AG09309 (cell line): Measurements from ENCODE around the gene CD79B.
"Not testable (repeated sequence)": the region's sequence is repeated elsewhere in the genome, so short reads cannot be mapped to it uniquely, and the experiment has no call there.

ENCODE experiments used
- DNase-seq: peaks from one replicate; pipeline ENCODE4 v3.0.0-alpha.2; 2010; ENCODE audit warnings: low read depth
- H3K4me3 ChIP-seq: 2 replicates; pipeline ENCODE4 v1.5.1; 2011; ENCODE audit warnings: mild to moderate bottlenecking, low read depth, low read length, moderate library complexity; ENCODE audit not compliant: control insufficient read depth
- TF ChIP-seq, protein P1 (sequence below): IDR thresholded peaks from 2 replicates; pipeline ENCODE4 v1.5.1; 2011; ENCODE audit warnings: mild to moderate bottlenecking, low read depth, low read length, inconsistent platforms; ENCODE audit not compliant: insufficient read depth, control insufficient read depth; ENCODE audit errors: missing control alignments

Gene CD79B

DNA sequence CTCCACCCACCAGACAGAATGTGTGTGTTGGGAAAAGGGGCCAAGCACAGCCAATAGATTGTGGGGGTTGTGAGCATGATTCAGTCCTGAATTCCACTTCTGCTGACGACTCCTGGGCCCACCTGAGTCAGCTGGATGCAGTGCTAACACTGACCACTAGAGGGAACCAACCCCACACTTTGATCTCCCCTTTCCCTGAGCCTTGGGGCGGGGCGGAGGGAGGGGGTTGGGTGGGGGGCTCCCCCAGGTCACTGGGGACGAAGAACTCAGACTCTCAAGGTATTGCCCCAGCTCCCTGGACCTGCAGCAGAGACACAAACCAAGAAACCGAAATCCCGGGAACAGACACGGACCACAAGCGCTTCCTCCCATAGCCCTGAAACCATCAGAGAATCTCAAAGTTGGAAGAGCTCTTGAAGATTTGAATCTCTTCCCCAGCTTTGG is 20.5 kb downstream of the CD79B start:
- H3K4me3 ChIP-seq = no peak overlapping the region
- no peak for DNase-seq
- TF ChIP-seq, protein P1, sequence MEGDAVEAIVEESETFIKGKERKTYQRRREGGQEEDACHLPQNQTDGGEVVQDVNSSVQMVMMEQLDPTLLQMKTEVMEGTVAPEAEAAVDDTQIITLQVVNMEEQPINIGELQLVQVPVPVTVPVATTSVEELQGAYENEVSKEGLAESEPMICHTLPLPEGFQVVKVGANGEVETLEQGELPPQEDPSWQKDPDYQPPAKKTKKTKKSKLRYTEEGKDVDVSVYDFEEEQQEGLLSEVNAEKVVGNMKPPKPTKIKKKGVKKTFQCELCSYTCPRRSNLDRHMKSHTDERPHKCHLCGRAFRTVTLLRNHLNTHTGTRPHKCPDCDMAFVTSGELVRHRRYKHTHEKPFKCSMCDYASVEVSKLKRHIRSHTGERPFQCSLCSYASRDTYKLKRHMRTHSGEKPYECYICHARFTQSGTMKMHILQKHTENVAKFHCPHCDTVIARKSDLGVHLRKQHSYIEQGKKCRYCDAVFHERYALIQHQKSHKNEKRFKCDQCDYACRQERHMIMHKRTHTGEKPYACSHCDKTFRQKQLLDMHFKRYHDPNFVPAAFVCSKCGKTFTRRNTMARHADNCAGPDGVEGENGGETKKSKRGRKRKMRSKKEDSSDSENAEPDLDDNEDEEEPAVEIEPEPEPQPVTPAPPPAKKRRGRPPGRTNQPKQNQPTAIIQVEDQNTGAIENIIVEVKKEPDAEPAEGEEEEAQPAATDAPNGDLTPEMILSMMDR = peak; percentile 78

DNA sequence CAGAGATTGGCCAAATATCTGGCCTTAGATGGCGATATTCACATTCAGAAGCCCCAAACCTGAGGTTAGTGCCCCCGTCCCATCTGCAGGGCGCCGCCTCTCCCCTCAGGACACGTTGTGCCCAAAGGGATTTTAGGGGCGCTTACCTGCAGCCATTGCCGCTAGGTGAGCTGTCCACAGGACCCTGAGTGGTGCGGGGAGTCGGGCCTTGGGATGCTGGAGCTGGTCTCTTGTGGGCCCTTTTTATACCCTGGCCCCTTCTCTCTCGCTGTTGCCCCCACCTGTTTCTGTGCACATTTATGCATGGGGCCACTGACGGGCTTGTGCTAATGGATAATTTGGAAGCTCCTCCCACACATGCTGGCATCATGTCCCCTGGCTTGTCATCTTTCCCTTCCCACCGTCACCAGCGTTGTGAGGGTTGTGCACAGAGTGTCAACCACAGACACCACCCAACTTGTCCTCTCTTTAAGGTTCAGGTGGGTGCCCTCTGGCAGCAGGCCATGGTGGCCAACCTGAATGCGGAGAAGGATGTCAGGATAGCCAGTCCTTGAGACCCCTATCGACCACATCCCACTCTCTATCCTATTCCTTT is 21.0 kb downstream of the CD79B start, which contains the start of gene CSHL1:
CSHL1 (minus strand) TSS at position 218 of the 595 bp plus-strand sequence; CDS start at position 156, 62 bp downstream.
- no peak for DNase-seq
- TF ChIP-seq, protein P1 = no peak
- no peak within 1 kb of the TSS for H3K4me3 ChIP-seq

DNA sequence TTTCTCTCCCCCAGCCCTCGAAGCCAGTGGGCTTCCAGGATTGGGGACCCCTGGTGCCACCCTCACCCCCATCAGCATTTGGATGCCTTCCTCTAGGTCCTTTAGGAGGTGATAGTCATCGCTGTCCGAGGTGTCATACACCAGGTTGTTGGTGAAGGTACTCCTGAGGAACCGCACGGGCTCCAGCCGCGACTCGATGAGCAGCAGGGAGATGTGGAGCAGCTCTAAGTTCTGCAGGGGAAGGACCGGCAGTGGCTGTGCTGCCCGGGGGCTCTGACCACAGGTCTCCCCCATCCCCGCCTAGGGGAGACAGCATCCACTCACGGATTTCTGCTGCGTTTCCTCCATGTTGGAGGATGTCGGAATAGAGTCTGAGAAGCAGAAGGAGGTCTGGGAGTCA is 22.0 kb downstream of the CD79B start:
- H3K4me3 ChIP-seq = no peak overlapping the region
- DNase-seq = no peak
- TF ChIP-seq, protein P1 = no peak

DNA sequence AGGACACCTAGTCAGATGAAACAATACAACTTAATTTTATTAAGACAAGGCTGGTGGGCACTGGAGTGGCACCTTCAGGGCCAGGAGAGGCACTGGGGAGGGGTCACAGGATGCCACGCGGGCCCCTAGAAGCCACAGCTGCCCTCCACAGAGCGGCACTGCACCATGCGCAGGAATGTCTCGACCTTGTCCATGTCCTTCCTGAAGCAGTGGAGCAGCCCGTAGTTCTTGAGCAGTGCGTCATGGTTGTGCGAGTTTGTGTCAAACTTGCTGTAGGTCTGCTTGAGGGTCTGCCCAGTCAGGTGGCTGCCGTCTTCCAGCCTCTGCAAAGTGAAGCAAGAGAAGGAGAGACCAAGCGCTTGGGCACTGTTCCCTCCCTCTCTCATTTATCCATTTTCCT is 22.5 kb downstream of the CD79B start:
- DNase-seq, H3K4me3 ChIP-seq: not testable (repeated sequence)

DNA sequence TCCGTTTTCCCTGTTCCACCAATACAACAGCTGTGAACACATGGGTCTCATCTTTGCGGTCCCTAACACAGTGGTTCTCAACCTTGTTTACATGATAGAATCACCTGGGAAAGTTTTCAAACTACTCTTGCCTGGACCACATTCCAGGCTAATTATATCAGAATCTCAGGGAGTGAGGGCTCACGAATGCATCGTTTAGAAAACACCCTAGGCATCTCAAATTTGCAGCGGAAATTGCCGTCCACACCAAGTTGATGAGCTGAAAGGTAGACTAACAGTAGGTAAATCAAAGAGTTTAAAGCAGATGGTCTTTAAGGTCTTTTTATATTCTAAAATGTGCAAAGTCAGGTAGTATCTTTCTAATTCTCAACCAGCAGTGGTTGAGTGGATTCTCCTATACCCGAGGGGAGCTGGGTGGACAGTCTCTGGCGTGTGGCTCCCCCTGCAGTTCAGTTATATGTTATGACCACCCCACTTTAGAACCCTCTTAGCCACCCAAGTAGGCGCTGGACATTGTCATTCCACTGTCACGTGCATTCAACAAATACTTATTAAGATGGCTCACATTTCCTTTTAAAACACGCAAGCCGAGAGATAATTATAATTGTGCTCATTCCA is 24.9 kb downstream of the CD79B start:
- TF ChIP-seq, protein P1 = peak; percentile 11
- not testable (repeated sequence) for H3K4me3 ChIP-seq, DNase-seq

DNA sequence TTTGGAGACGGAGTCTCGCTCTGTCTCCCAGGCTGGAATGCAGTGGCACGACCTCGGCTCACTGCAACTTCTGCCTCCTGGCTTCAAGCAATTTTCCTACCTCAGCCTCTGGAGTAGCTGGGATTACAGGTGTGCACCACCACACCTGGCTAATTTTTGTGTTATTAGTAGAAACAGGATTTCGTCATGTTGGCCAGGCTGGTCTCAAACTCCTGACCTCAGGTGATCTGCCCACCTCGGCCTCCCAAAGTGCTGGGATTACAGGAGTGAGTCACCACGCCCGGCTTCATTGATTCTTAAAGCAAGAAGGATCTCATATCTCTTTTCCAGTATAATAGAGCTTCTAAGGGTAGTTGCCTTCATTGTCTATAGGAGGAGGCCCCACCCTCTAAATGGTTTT is 27.3 kb downstream of the CD79B start:
- not testable (repeated sequence) for H3K4me3 ChIP-seq, DNase-seq

DNA sequence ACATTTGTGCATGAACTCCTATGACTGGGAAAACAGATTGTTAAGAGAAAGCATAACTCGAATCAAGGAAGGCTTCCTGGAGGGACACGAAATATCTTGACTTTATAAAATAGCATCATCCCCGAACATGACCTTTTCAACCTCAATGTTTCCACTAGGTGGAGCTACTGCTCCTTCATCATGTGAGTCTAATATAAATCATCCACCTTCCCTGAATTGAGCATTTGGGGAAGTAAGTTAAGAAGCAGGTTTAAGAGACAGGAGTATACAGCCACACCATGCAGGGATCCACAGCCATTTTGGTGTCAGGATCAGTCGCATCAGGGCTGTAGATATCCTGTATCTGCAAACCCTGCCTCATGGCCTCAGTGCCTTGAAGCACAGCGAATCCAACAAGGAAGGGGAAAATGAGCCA is 28.3 kb downstream of the CD79B start:
- not testable (repeated sequence) for H3K4me3 ChIP-seq, DNase-seq
- TF ChIP-seq, protein P1 = peak; percentile 24

DNA sequence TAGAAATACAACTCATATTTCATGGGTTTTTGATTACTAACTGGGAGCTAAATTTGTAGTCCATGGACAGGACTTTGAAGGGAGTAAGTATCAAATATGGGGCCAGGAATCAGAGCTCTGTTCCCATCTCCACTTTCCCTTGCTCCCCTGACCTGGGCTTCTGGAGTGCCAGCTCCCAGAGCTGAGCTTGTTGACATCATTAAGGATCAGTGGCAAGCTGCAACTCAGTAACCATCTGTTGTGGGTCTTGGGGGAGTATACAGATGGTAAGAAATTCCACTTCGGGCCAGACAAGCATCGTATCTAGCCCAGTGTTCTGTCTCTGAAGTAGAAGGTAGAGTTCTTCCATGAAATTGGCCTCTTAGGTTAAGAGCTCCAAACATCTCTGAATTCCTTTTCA is 30.2 kb downstream of the CD79B start:
- not testable (repeated sequence) for DNase-seq, H3K4me3 ChIP-seq
